Endothelial cell of umbilical vein (primary cell): Measurements from ENCODE around the gene SLC35F3. TPM values are rescaled to one million over a fixed set of nuclear protein-coding genes. Genes with fewer than 3 reads are reported as not detected.

Experiments
- BruUV-seq: library from RNA; stranded (reverse); fragments of 400-500 nt; replicated peaks from 2 replicates; lab custom pipeline; 2021; lab: Mats Ljungman, UMichigan
- CTCF ChIA-PET: fragments of 300-600, 350-600 bp; sonication (Branson Sonifier 250); formaldehyde crosslinking; loops from one replicate; lab custom pipeline; 2021; ENCODE audit warnings: antibody characterized with exemption, inconsistent platforms; lab: Charles Lee
- POLR2A ChIA-PET: fragments of 300-600, 350-600 bp; sonication (Branson Sonifier 250); formaldehyde crosslinking; loops from one replicate; lab custom pipeline; 2021; ENCODE audit warnings: antibody characterized with exemption, inconsistent platforms; lab: Charles Lee
- DNase-seq: peaks from one replicate; pipeline ENCODE4 v3.0.0-alpha.2; 2011; ENCODE audit warnings: low read depth, low spot score
- FAIRE-seq: peaks from 2 replicates; lab custom pipeline; 2011; peaks lifted over from hg19 to GRCh38; lab: Jason Lieb, UNC
- H2AFZ ChIP-seq: 2 replicates; pipeline ENCODE4 v1.6.0; 2012; ENCODE audit warnings: low read depth, low read length, control low read depth, inconsistent platforms
- H3K27ac ChIP-seq: 2 replicates; pipeline ENCODE4 v1.5.1; 2011; ENCODE audit warnings: low read depth, mild to moderate bottlenecking, control low read depth, low read length, moderate library complexity; ENCODE audit not compliant: insufficient read depth
- H3K27me3 ChIP-seq, 2 experiments: 2 replicates each; pipeline versions ENCODE4 v1.6.0 to v1.6.1; 2011; ENCODE audit warnings: low read length in 2 of 2, mixed read lengths in 1 of 2; ENCODE audit not compliant: control insufficient read depth in 2 of 2, insufficient read depth in 2 of 2
- H3K36me3 ChIP-seq, 2 experiments: 2 replicates in 1 of 2; 3 replicates in 1 of 2; pipeline ENCODE4 v1.5.1; 2011; ENCODE audit warnings: low read length in 2 of 2, mild to moderate bottlenecking in 1 of 2, moderate library complexity in 1 of 2; ENCODE audit not compliant: control insufficient read depth in 2 of 2, insufficient read depth in 2 of 2; ENCODE audit errors: extremely low read depth in 1 of 2
- H3K4me1 ChIP-seq: 3 replicates; pipeline ENCODE4 v1.5.1; 2011; ENCODE audit warnings: mild to moderate bottlenecking, low read length; ENCODE audit not compliant: control insufficient read depth, insufficient read depth; ENCODE audit errors: extremely low read depth
- H3K4me2 ChIP-seq: 2 replicates; pipeline ENCODE4 v1.6.1; 2011; ENCODE audit warnings: low read length, control low read depth, mixed read lengths; ENCODE audit not compliant: insufficient read depth
- H3K4me3 ChIP-seq, 3 experiments: fragments of 200-600 bp in 1 of 3; sonication (generic), shearing (Covaris generic) in 1 of 3; replicated peaks in 1 of 3; 2 replicates each; pipeline ENCODE4 v1.5.1; 2011 to 2016; ENCODE audit warnings: control low read depth in 3 of 3, low read length in 3 of 3, mild to moderate bottlenecking in 2 of 3, inconsistent platforms in 1 of 3, low read depth in 1 of 3, moderate library complexity in 1 of 3; ENCODE audit not compliant: insufficient read depth in 1 of 3
- H3K79me2 ChIP-seq: 2 replicates; pipeline ENCODE4 v1.6.0; 2012; ENCODE audit warnings: low read length, inconsistent platforms; ENCODE audit not compliant: control insufficient read depth, insufficient read depth
- H3K9ac ChIP-seq: replicated peaks from 2 replicates; pipeline ENCODE3; 2011; ENCODE audit warnings: low read length, control low read depth; ENCODE audit not compliant: insufficient read depth; ENCODE audit errors: extremely low read depth
- H3K9me1 ChIP-seq: replicated peaks from 3 replicates; pipeline ENCODE4 v1.6.0; 2011; ENCODE audit warnings: mild to moderate bottlenecking, low read length; ENCODE audit not compliant: control insufficient read depth, insufficient read depth; ENCODE audit errors: extremely low read depth
- H3K9me3 ChIP-seq: replicated peaks from 2 replicates; pipeline ENCODE4 v1.5.1; 2012; ENCODE audit warnings: low read length, inconsistent platforms; ENCODE audit not compliant: control insufficient read depth, insufficient read depth
- H4K20me1 ChIP-seq: replicated peaks from 2 replicates; pipeline ENCODE3; 2011; ENCODE audit warnings: mild to moderate bottlenecking, low read length; ENCODE audit not compliant: control insufficient read depth, insufficient read depth; ENCODE audit errors: extremely low read depth
- EZH2 ChIP-seq: IDR thresholded peaks from 2 replicates; pipeline ENCODE4 v1.6.1; 2012; ENCODE audit warnings: borderline replicate concordance, low read depth, mild to moderate bottlenecking, moderate library complexity, low read length, inconsistent platforms; ENCODE audit not compliant: severe bottlenecking
- JUN ChIP-seq: IDR thresholded peaks from 2 replicates; pipeline ENCODE4 v1.6.1; 2011; ENCODE audit warnings: borderline replicate concordance, low read depth; ENCODE audit not compliant: insufficient read length, insufficient read depth
- MYC ChIP-seq: IDR thresholded peaks from one replicate; pipeline ENCODE4 v1.6.1; 2011; ENCODE audit warnings: mild to moderate bottlenecking, low read depth, low read length
- POLR2A ChIP-seq: IDR thresholded peaks from 2 replicates; pipeline ENCODE4 v1.6.1; 2012; ENCODE audit warnings: low read depth, mild to moderate bottlenecking, control low read depth, low read length
- dilution Hi-C: fragments of 300-500 bp; cut with MboI; formaldehyde crosslinking; loops from one replicate; pipeline ENCODE4 v1.15.0; 2019; ENCODE audit warnings: low sequenced_read_pairs; ENCODE audit not compliant: extremely low pct_ligation_motif_present
- intact Hi-C: fragments of 100-400 bp; cut with micrococcal nuclease; formaldehyde crosslinking; loops from one replicate; pipeline ENCODE4 v1.10.0; 2022
- polyA plus RNA-seq, 4 experiments: library from polyadenylated mRNA; depleted of rRNA in 3 of 4; stranded (reverse) in 3 of 4; unstranded in 1 of 4; fragments of >200 nt; gene quantifications; 2 replicates each; pipeline versions ENCODE4 v1.2.1 to v1.2.3, GENCODE V29; 2011 to 2012; ENCODE audit warnings: missing spikeins in 1 of 4
- total RNA-seq: library from RNA; stranded (reverse); gene quantifications from 2 replicates; pipeline ENCODE4 v1.2.3, GENCODE V29; 2021
- TF ChIP-seq, protein P1 (sequence below), 2 donors: IDR thresholded peaks; 1 replicate in 1 of 2; 2 replicates in 1 of 2; pipeline ENCODE4 v1.5.1; 2011; ENCODE audit warnings: low read length in 2 of 2, mild to moderate bottlenecking in 2 of 2, moderate library complexity in 2 of 2, control low read depth in 1 of 2, inconsistent platforms in 1 of 2, low read depth in 1 of 2; ENCODE audit not compliant: insufficient read depth in 1 of 2; ENCODE audit errors: extremely low read depth in 1 of 2

Gene SLC35F3
- total and polyA plus RNA-seq, 2 donors (not counting 3 experiments of a cell fraction or from before 2014, with no cell fraction given): not detected

DNA sequence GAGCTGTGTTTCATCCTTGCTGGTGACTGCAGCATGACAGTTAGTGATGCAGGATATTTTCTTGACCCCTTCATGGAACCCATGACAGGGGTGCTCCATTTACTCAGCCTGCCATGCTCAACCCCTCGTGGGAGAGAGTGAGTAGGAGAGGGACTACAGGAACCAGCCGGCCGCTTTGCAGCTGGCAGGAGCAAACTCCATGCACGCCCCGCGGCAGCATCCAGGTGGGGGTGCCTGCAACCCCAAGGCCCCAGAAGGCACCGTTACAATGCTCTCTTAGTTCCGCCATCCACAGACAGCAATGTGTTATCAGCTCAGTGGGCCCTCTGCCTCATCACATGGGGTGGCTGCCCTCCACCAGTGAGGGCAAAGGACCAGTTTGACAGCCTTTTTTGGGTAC is 135.1 kb downstream of the SLC35F3 start:
- CTCF ChIA-PET: no interaction called here
- no peak for TF ChIP-seq MYC
- no peak for TF ChIP-seq EZH2
- no peak for TF ChIP-seq JUN
- no peak for TF ChIP-seq POLR2A
- TF ChIP-seq, protein P1, sequence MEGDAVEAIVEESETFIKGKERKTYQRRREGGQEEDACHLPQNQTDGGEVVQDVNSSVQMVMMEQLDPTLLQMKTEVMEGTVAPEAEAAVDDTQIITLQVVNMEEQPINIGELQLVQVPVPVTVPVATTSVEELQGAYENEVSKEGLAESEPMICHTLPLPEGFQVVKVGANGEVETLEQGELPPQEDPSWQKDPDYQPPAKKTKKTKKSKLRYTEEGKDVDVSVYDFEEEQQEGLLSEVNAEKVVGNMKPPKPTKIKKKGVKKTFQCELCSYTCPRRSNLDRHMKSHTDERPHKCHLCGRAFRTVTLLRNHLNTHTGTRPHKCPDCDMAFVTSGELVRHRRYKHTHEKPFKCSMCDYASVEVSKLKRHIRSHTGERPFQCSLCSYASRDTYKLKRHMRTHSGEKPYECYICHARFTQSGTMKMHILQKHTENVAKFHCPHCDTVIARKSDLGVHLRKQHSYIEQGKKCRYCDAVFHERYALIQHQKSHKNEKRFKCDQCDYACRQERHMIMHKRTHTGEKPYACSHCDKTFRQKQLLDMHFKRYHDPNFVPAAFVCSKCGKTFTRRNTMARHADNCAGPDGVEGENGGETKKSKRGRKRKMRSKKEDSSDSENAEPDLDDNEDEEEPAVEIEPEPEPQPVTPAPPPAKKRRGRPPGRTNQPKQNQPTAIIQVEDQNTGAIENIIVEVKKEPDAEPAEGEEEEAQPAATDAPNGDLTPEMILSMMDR (IDR thresholded peaks at IDR 0.05; ENCODE audit: extremely low read depth in 1 of 2, insufficient read depth in 1 of 2, low read depth in 1 of 2, low read length in 2 of 2): no peak
- no peaks in the 10 kb centered on the region for H3K9me3 ChIP-seq
- POLR2A ChIA-PET: no interaction called here
- H4K20me1 ChIP-seq: no peaks in the 10 kb centered on the region
- H3K9ac ChIP-seq: no peak overlapping the region
- H3K27ac ChIP-seq: no peak overlapping the region
- dilution Hi-C loops: no loop called here
- H3K4me3 ChIP-seq: no peak overlapping the region
- no peak overlapping the region for H3K4me2 ChIP-seq
- no TSS peak for BruUV-seq
- no peaks in the 10 kb centered on the region for H3K9me1 ChIP-seq
- no peak overlapping the region for H2AFZ ChIP-seq
- FAIRE-seq (no peak), DNase-seq (no peak)
- H3K36me3 ChIP-seq: no peaks in the 10 kb centered on the region
- H3K4me1 ChIP-seq: no peaks in the 10 kb centered on the region
- no peaks in the 10 kb centered on the region for H3K79me2 ChIP-seq
- H3K27me3 ChIP-seq: no peaks in the 10 kb centered on the region
- intact Hi-C loops: no loop called here
